K562 (cell line): Measurements from ENCODE around the gene APEX1. TPM values are rescaled to one million over a fixed set of nuclear protein-coding genes. Genes with fewer than 3 reads are reported as not detected.

Experiments
- BCOR ChIP-seq: fragments of 450-650 bp; IDR thresholded peaks from 2 replicates; pipeline ENCODE4 v1.6.1; 2016
- CHD1 ChIP-seq: fragments of 200-600 bp; sonication (generic); IDR thresholded peaks from one replicate; pipeline ENCODE4 v1.6.1; 2012; ENCODE audit warnings: mild to moderate bottlenecking, moderate library complexity, low read length, inconsistent platforms
- ESRRA ChIP-seq: fragments of 450-650 bp; IDR thresholded peaks from 2 replicates; pipeline ENCODE4 v1.6.1; 2014; ENCODE audit warnings: low read depth, mild to moderate bottlenecking, moderate library complexity, borderline replicate concordance
- ETS2 ChIP-seq: IDR thresholded peaks from 2 replicates; pipeline ENCODE4 v1.6.1; 2016; ENCODE audit warnings: borderline replicate concordance, missing genetic modification characterization, mild to moderate bottlenecking, moderate library complexity, missing compliant biosample characterization; ENCODE audit not compliant: poor library complexity, severe bottlenecking
- ETV1 ChIP-seq: fragments of 450-650 bp; conservative IDR thresholded peaks from 2 replicates; pipeline ENCODE4 v1.6.1; 2016; ENCODE audit warnings: missing genetic modification characterization, control low read depth, low read depth, missing compliant biosample characterization
- HMGN3 ChIP-seq: IDR thresholded peaks from 2 replicates; pipeline ENCODE4 v1.6.1; 2011; ENCODE audit warnings: borderline replicate concordance, low read depth, mild to moderate bottlenecking, mixed read lengths, low read length; ENCODE audit not compliant: insufficient read length; ENCODE audit errors: extremely low read depth
- HSF4 ChIP-seq: fragments of 250-450 bp; sonication (Bioruptor Pico); IDR thresholded peaks from 2 replicates; pipeline ENCODE4 v2.1.2; 2022; ENCODE audit warnings: mild to moderate bottlenecking, moderate library complexity, borderline replicate concordance
- JUND ChIP-seq, 2 experiments: IDR thresholded peaks; 2 replicates in 1 of 2; 3 replicates in 1 of 2; pipeline ENCODE4 v1.6.1; 2011; ENCODE audit warnings: borderline replicate concordance in 2 of 2, low read depth in 2 of 2, low read length in 2 of 2, improper control_type of control experiment in 1 of 2, missing biosample characterization in 1 of 2, missing genetic modification characterization in 1 of 2, missing genetic modification reagents in 1 of 2
- KLF1 ChIP-seq: fragments of 450-650 bp; IDR thresholded peaks from 2 replicates; pipeline ENCODE4 v1.6.1; 2016; ENCODE audit warnings: missing genetic modification characterization, missing compliant biosample characterization
- MBD2 ChIP-seq: sonication (generic); IDR thresholded peaks from 2 replicates; pipeline ENCODE4 v1.6.1; 2016; ENCODE audit warnings: low read depth, borderline replicate concordance
- NRF1 ChIP-seq, 2 experiments: fragments of 450-650 bp; IDR thresholded peaks in 1 of 2; conservative IDR thresholded peaks in 1 of 2; 2 replicates each; pipeline ENCODE4 v1.6.1; 2014; ENCODE audit warnings: mild to moderate bottlenecking in 2 of 2
- RBBP5 ChIP-seq: fragments of 200-600 bp; sonication (generic); IDR thresholded peaks from 2 replicates; pipeline ENCODE4 v1.6.1; 2012; ENCODE audit warnings: borderline replicate concordance, mild to moderate bottlenecking, low read length, control low read depth, inconsistent platforms; ENCODE audit not compliant: insufficient read depth, poor library complexity, severe bottlenecking
- SETDB1 ChIP-seq: IDR thresholded peaks from one replicate; pipeline ENCODE4 v1.6.1; 2012; ENCODE audit warnings: low read length, control low read depth, inconsistent platforms
- SRF ChIP-seq, 2 experiments: fragments of 250-450, 450-650 bp in 1 of 2; sonication (Bioruptor Pico) in 1 of 2; sonication (generic) in 1 of 2; formaldehyde crosslinking; IDR thresholded peaks; 2 replicates each; pipeline versions ENCODE4 v1.5.0 to v1.5.1; 2020 to 2022; ENCODE audit warnings: mild to moderate bottlenecking in 1 of 2, missing genetic modification reagents in 1 of 2
- TBL1XR1 ChIP-seq, 2 experiments: IDR thresholded peaks; 2 replicates each; pipeline ENCODE4 v1.6.1; 2012; ENCODE audit warnings: improper control_type of control experiment in 2 of 2, low read length in 2 of 2, mild to moderate bottlenecking in 1 of 2
- TRIM24 ChIP-seq, 2 experiments: fragments of 450-650 bp; IDR thresholded peaks; 2 replicates each; pipeline ENCODE4 v1.6.1; 2016
- ZBED1 ChIP-seq: IDR thresholded peaks from 2 replicates; pipeline ENCODE4 v1.6.1; 2014
- ZBTB11 ChIP-seq, 3 experiments: fragments of 200-800 bp in 1 of 3; fragments of 250-450 bp in 1 of 3; fragments of 450-650 bp in 1 of 3; sonication (Bioruptor Pico) in 1 of 3; sonication (Bioruptor generic) in 1 of 3; formaldehyde crosslinking in 1 of 3; IDR thresholded peaks; 2 replicates each; pipeline versions ENCODE4 v1.6.1 to v1.8.0; 2016 to 2022; ENCODE audit warnings: mild to moderate bottlenecking in 2 of 3, missing genetic modification characterization in 2 of 3, missing compliant biosample characterization in 1 of 3, moderate library complexity in 1 of 3
- ZNF280A ChIP-seq: fragments of 450-650 bp; IDR thresholded peaks from 2 replicates; pipeline ENCODE4 v1.6.1; 2018; ENCODE audit warnings: mild to moderate bottlenecking, low read depth; ENCODE audit not compliant: partially characterized antibody
- ZNF586 ChIP-seq: fragments of 450-650 bp; formaldehyde crosslinking; conservative IDR thresholded peaks from 2 replicates; pipeline ENCODE4 v1.4.0; 2020; ENCODE audit warnings: mild to moderate bottlenecking, moderate library complexity
- polyA plus RNA-seq, 8 experiments: library from polyadenylated mRNA; depleted of rRNA in 4 of 8; stranded (reverse) in 5 of 8; unstranded in 3 of 8; fragments of >200 nt; fragmentation: Nextera tagmentation in 2 of 8; fragmentation: Illumina TruSeq in 1 of 8; extraction: Ambion mirVana in 2 of 8; extraction: Trizol in 1 of 8; gene quantifications; 2 replicates each; pipeline versions ENCODE4 v1.2.1 to v1.2.3, GENCODE V29; 2011 to 2014; ENCODE audit warnings: inconsistent platforms in 1 of 8, missing spikeins in 1 of 8
- total RNA-seq, 7 experiments: library from RNA; depleted of rRNA in 6 of 7; stranded (reverse); fragments of >200 nt in 6 of 7; fragmentation: Illumina TruSeq in 2 of 7; extraction: Trizol in 2 of 7; gene quantifications; 2 replicates each; pipeline versions ENCODE4 v1.2.1 to v1.2.3, GENCODE V29; 2011 to 2021; ENCODE audit warnings: low replicate concordance in 1 of 7

APEX1 gene
- total and polyA plus RNA-seq, 9 of the 15 experiments (the other 6 are each of a cell fraction or from before 2014, with no cell fraction given): 50.2 to 274 (median 158) TPM

GRCh38 chr14:20469242-20469889, 14.3 kb downstream of the APEX1 start, which contains the start of gene PNP (continued):
- TF ChIP-seq RBBP5 (peak; percentile 73), JUND (IDR thresholded peaks at IDR 0.05; ENCODE audit: borderline replicate concordance, low read depth, low read length) (no peak), JUND (tag; IDR thresholded peaks at IDR 0.05; ENCODE audit: borderline replicate concordance, low read depth, low read length) (no peak), ZBTB11 (CRISPR knock-in tag; IDR thresholded peaks at IDR 0.05) (peak in 1 of 3 experiments; percentile 36; a peak in 2 of 6 replicates), ZNF586 (CRISPR knock-in tag) (no peak), KLF1 (no peak), CHD1 (peak; percentile 33), ZBED1 (no peak), BCOR (0 out of 2 replicates have a peak, but pooled peaks have one; percentile 37), HMGN3 (peak; percentile 22), ETS2 (no peak), TRIM24 (IDR thresholded peaks at IDR 0.05) (0 out of 4 replicates have a peak, but pooled peaks of 1 of the 2 experiments have one; percentile 36), ESRRA (no peak), SRF (CRISPR knock-in tag; IDR thresholded peaks at IDR 0.05) (no peak), MBD2 (peak; percentile 43; the same call in 1 of the 2 replicates), HSF4 (CRISPR knock-in tag) (no peak), ZNF280A (no peak), SETDB1 (no peak), TBL1XR1 (IDR thresholded peaks at IDR 0.05; ENCODE audit: low read length in 2 of 2) (no peak), NRF1 (conservative IDR thresholded peaks at IDR 0.05 in 1 of 2, IDR thresholded peaks at IDR 0.05 in 1 of 2) (peak; percentile 26 to 33; a peak in 3 of 4 replicates), ETV1 (tag) (no peak)
